ENCODE measurements around the gene S100A7.
"Not testable (repeated sequence)": the region's sequence is repeated elsewhere in the genome, so short reads cannot be mapped to it uniquely, and the experiment has no call there.

The S100A7 gene

GRCh38 chr1:153429266-153430165 lies 30.9 kb downstream of the S100A7 start:
- no peak for DNase-seq

GRCh38 chr1:153428791-153429190 lies 31.7 kb downstream of the S100A7 start:
- DNase-seq: no peak

GRCh38 chr1:153428073-153428638 lies 32.3 kb downstream of the S100A7 start:
- DNase-seq: no peak

- no peak for DNase-seq
These were observed 33.6 kb downstream of the S100A7 start for GRCh38 chr1:153426809-153427208.

- DNase-seq: no peak
These were observed 37.9 kb downstream of the S100A7 start for GRCh38 chr1:153422450-153423068.

- no peak for DNase-seq
These were observed 40.1 kb downstream of the S100A7 start for GRCh38 chr1:153420306-153420705.

- not testable (repeated sequence) for DNase-seq
These were observed 41.0 kb downstream of the S100A7 start for GRCh38 chr1:153419436-153419793.

GRCh38 chr1:153418758-153419435 lies 41.6 kb downstream of the S100A7 start:
- not testable (repeated sequence) for DNase-seq

- DNase-seq: no peak
These were observed 43.1 kb downstream of the S100A7 start for GRCh38 chr1:153417136-153417888.

GRCh38 chr1:153415850-153416570 lies 44.4 kb downstream of the S100A7 start, which contains the start of gene S100A7A:
S100A7A (plus strand) TSS chr1:153416520; CDS start chr1:153418083, 1,563 bp downstream.
- no peak for DNase-seq

- DNase-seq: not testable (repeated sequence)
These were observed 46.5 kb downstream of the S100A7 start for GRCh38 chr1:153413961-153414360.
